NCI-H774 (cell line): Measurements from ENCODE around the gene LARP1B.
"Not testable (repeated sequence)": the region's sequence is repeated elsewhere in the genome, so short reads cannot be mapped to it uniquely, and the experiment has no call there.

Experiments
- DNase-seq: peaks from one replicate; lab custom pipeline; 2025; lab: John Stamatoyannopoulos, UW

The LARP1B gene

GRCh38 chr4:128060699-128061565, at the start of gene LARP1B:
LARP1B (plus strand) TSS chr4:128061312; CDS start chr4:128074952, 13,640 bp downstream.
- DNase-seq = peak; percentile 85

- no peak for DNase-seq
These were observed 35.8 kb upstream of the LARP1B start for GRCh38 chr4:128025319-128025718.

- DNase-seq = no peak
These were observed 31.2 kb upstream of the LARP1B start for GRCh38 chr4:128029907-128030306.

GRCh38 chr4:128031756-128032384, 29.2 kb upstream of the LARP1B start:
- peak; percentile 37 for DNase-seq

- no peak for DNase-seq
These were observed 21.5 kb upstream of the LARP1B start for GRCh38 chr4:128039568-128039967.

- DNase-seq = not testable (repeated sequence)
These were observed 14.1 kb upstream of the LARP1B start for GRCh38 chr4:128047019-128047418.

- not testable (repeated sequence) for DNase-seq
These were observed 13.6 kb upstream of the LARP1B start for GRCh38 chr4:128047514-128047913.

GRCh38 chr4:128051229-128051628, 9.9 kb upstream of the LARP1B start:
- not testable (repeated sequence) for DNase-seq

- not testable (repeated sequence) for DNase-seq
These were observed 6.2 kb upstream of the LARP1B start for GRCh38 chr4:128054907-128055306.

- DNase-seq = not testable (repeated sequence)
These were observed 5.5 kb upstream of the LARP1B start for GRCh38 chr4:128055441-128056206.

GRCh38 chr4:128056396-128056795, 4.7 kb upstream of the LARP1B start:
- DNase-seq = no peak

GRCh38 chr4:128060121-128060698, 902 bp upstream of the LARP1B start:
- no peak for DNase-seq

GRCh38 chr4:128061566-128062536, 739 bp downstream of the LARP1B start:
- peak; percentile 18 for DNase-seq

GRCh38 chr4:128066453-128066820, 5.3 kb downstream of the LARP1B start:
- DNase-seq = not testable (repeated sequence)

GRCh38 chr4:128068918-128069317, 7.8 kb downstream of the LARP1B start:
- no peak for DNase-seq

- no peak for DNase-seq
These were observed 15.4 kb downstream of the LARP1B start for GRCh38 chr4:128076464-128076863.

GRCh38 chr4:128095293-128095692, 34.2 kb downstream of the LARP1B start:
- DNase-seq = not testable (repeated sequence)

- no peak for DNase-seq
These were observed 46.7 kb downstream of the LARP1B start for GRCh38 chr4:128107766-128108165.

- no peak for DNase-seq
These were observed 61.9 kb downstream of the LARP1B start for GRCh38 chr4:128123036-128123435.

GRCh38 chr4:128130621-128131020, 69.5 kb downstream of the LARP1B start:
- DNase-seq = no peak

GRCh38 chr4:128134925-128135324, 73.8 kb downstream of the LARP1B start:
- DNase-seq = no peak
